Measurements from ENCODE around the gene NBPF15. TPM values are rescaled to one million over a fixed set of nuclear protein-coding genes. Genes with fewer than 3 reads are reported as not detected.
"Not testable (repeated sequence)": the region's sequence is repeated elsewhere in the genome, so short reads cannot be mapped to it uniquely, and the experiment has no call there.

Gene NBPF15
- 18.7 TPM for polyA plus RNA-seq (2013, experiment 1 of 2)
- polyA plus RNA-seq (2013, experiment 2 of 2): 18.2 TPM

- Histone ChIP-seq H3K9ac (ENCODE audit: low read depth, low read length, poor library complexity) (peak within 1 kb of the TSS; percentile 70), H3K4me3 (ENCODE audit: low read length in 2 of 2) (peak within 1 kb of the TSS; percentile 64 to 85), H2AFZ (ENCODE audit: low read length) (peak within 1 kb of the TSS; percentile 89), H3K18ac (ENCODE audit: low read length) (peak within 1 kb of the TSS; percentile 64), H3K4me2 (ENCODE audit: insufficient read depth, low read length, poor library complexity, severe bottlenecking) (peak within 1 kb of the TSS; percentile 33)
- not testable (repeated sequence) for H2BK5ac ChIP-seq (ENCODE audit: low read length); H3K4ac ChIP-seq (ENCODE audit: low read length); H4K91ac ChIP-seq (ENCODE audit: low read depth, low read length, poor library complexity); H3K36me3 ChIP-seq (replicated peaks in 1 of 2; ENCODE audit: control insufficient read depth in 2 of 2, insufficient read depth in 2 of 2, low read length in 2 of 2); H2BK15ac ChIP-seq (ENCODE audit: low read length); H3K14ac ChIP-seq (ENCODE audit: low read length); H3K27ac ChIP-seq (replicated peaks; ENCODE audit: low read length); H2BK120ac ChIP-seq (ENCODE audit: low read depth, low read length); H3K23ac ChIP-seq (ENCODE audit: low read depth, low read length, poor library complexity); H3K27me3 ChIP-seq (ENCODE audit: control insufficient read depth in 3 of 3, insufficient read depth in 3 of 3, low read depth in 1 of 3, low read length in 3 of 3); H3K4me1 ChIP-seq (ENCODE audit: control insufficient read depth in 2 of 2, insufficient read depth in 1 of 2, low read depth in 1 of 2, low read length in 2 of 2); H3K79me1 ChIP-seq (ENCODE audit: low read depth, low read length); H2BK12ac ChIP-seq (ENCODE audit: low read length); H2AK5ac ChIP-seq (ENCODE audit: low read depth, low read length); H3K9me3 ChIP-seq (replicated peaks in 1 of 2; ENCODE audit: control insufficient read depth in 2 of 2, insufficient read depth in 1 of 2, low read depth in 1 of 2, low read length in 2 of 2); H4K8ac ChIP-seq (ENCODE audit: low read depth, low read length)
- DNase-seq (ENCODE audit: low spot score): peak; percentile 48
- no CpG with 5 or more reads among the region's 71 CpGs for WGBS, 2 donors (ENCODE audit: extremely low coverage in 2 of 2, insufficient read length in 2 of 2, insufficient replicate concordance in 1 of 2)
Observed at GRCh38 chr1:144461136-144461759, at the start of gene NBPF15. Gene NBPF15, minus strand, starts transcription at chr1:144461669. Its CDS starts 21,666 bp downstream, at chr1:144440003.

- H3K4me3 ChIP-seq (ENCODE audit: low read length in 2 of 2); H2BK12ac ChIP-seq (ENCODE audit: low read length); H3K4me1 ChIP-seq (ENCODE audit: control insufficient read depth in 2 of 2, insufficient read depth in 1 of 2, low read depth in 1 of 2, low read length in 2 of 2); H2BK120ac ChIP-seq (ENCODE audit: low read depth, low read length); H2BK5ac ChIP-seq (ENCODE audit: low read length); H2AFZ ChIP-seq (ENCODE audit: low read length); H3K36me3 ChIP-seq (replicated peaks in 1 of 2; ENCODE audit: control insufficient read depth in 2 of 2, insufficient read depth in 2 of 2, low read length in 2 of 2); H3K9ac ChIP-seq (ENCODE audit: low read depth, low read length, poor library complexity); H3K18ac ChIP-seq (ENCODE audit: low read length); H3K4ac ChIP-seq (ENCODE audit: low read length); H3K27me3 ChIP-seq (ENCODE audit: control insufficient read depth in 3 of 3, insufficient read depth in 3 of 3, low read depth in 1 of 3, low read length in 3 of 3); H3K4me2 ChIP-seq (ENCODE audit: insufficient read depth, low read length, poor library complexity, severe bottlenecking); H3K27ac ChIP-seq (replicated peaks; ENCODE audit: low read length); H2AK5ac ChIP-seq (ENCODE audit: low read depth, low read length); H2BK15ac ChIP-seq (ENCODE audit: low read length); H4K8ac ChIP-seq (ENCODE audit: low read depth, low read length); H3K14ac ChIP-seq (ENCODE audit: low read length); H3K9me3 ChIP-seq (replicated peaks in 1 of 2; ENCODE audit: control insufficient read depth in 2 of 2, insufficient read depth in 1 of 2, low read depth in 1 of 2, low read length in 2 of 2); H3K23ac ChIP-seq (ENCODE audit: low read depth, low read length, poor library complexity); H4K91ac ChIP-seq (ENCODE audit: low read depth, low read length, poor library complexity); H3K79me1 ChIP-seq (ENCODE audit: low read depth, low read length); DNase-seq (ENCODE audit: low spot score): not testable (repeated sequence)
- no CpG with 5 or more reads among the region's 1 CpG for WGBS, 2 donors (ENCODE audit: extremely low coverage in 2 of 2, insufficient read length in 2 of 2, insufficient replicate concordance in 1 of 2)
Observed at GRCh38 chr1:144496429-144496828, 35.0 kb upstream of the NBPF15 start.

GRCh38 chr1:144494130-144494529 lies 32.7 kb upstream of the NBPF15 start:
- H3K4me3 ChIP-seq (ENCODE audit: low read length in 2 of 2); H4K91ac ChIP-seq (ENCODE audit: low read depth, low read length, poor library complexity); H2BK5ac ChIP-seq (ENCODE audit: low read length); H2AK5ac ChIP-seq (ENCODE audit: low read depth, low read length); H3K9me3 ChIP-seq (replicated peaks in 1 of 2; ENCODE audit: control insufficient read depth in 2 of 2, insufficient read depth in 1 of 2, low read depth in 1 of 2, low read length in 2 of 2); H3K27ac ChIP-seq (replicated peaks; ENCODE audit: low read length); H3K23ac ChIP-seq (ENCODE audit: low read depth, low read length, poor library complexity); H2BK12ac ChIP-seq (ENCODE audit: low read length); H3K18ac ChIP-seq (ENCODE audit: low read length); H2BK120ac ChIP-seq (ENCODE audit: low read depth, low read length); H3K36me3 ChIP-seq (replicated peaks in 1 of 2; ENCODE audit: control insufficient read depth in 2 of 2, insufficient read depth in 2 of 2, low read length in 2 of 2); H3K4me1 ChIP-seq (ENCODE audit: control insufficient read depth in 2 of 2, insufficient read depth in 1 of 2, low read depth in 1 of 2, low read length in 2 of 2); H3K79me1 ChIP-seq (ENCODE audit: low read depth, low read length); H3K4ac ChIP-seq (ENCODE audit: low read length); H3K27me3 ChIP-seq (ENCODE audit: control insufficient read depth in 3 of 3, insufficient read depth in 3 of 3, low read depth in 1 of 3, low read length in 3 of 3); H3K14ac ChIP-seq (ENCODE audit: low read length); H3K4me2 ChIP-seq (ENCODE audit: insufficient read depth, low read length, poor library complexity, severe bottlenecking); DNase-seq (ENCODE audit: low spot score); H4K8ac ChIP-seq (ENCODE audit: low read depth, low read length); H2BK15ac ChIP-seq (ENCODE audit: low read length); H3K9ac ChIP-seq (ENCODE audit: low read depth, low read length, poor library complexity); H2AFZ ChIP-seq (ENCODE audit: low read length): not testable (repeated sequence)
- no CpG with 5 or more reads among the region's 4 CpGs for WGBS, 2 donors (ENCODE audit: extremely low coverage in 2 of 2, insufficient read length in 2 of 2, insufficient replicate concordance in 1 of 2)

- H2BK120ac ChIP-seq (ENCODE audit: low read depth, low read length); H4K91ac ChIP-seq (ENCODE audit: low read depth, low read length, poor library complexity); H3K9ac ChIP-seq (ENCODE audit: low read depth, low read length, poor library complexity); H3K18ac ChIP-seq (ENCODE audit: low read length); H3K4me1 ChIP-seq (ENCODE audit: control insufficient read depth in 2 of 2, insufficient read depth in 1 of 2, low read depth in 1 of 2, low read length in 2 of 2); H3K9me3 ChIP-seq (replicated peaks in 1 of 2; ENCODE audit: control insufficient read depth in 2 of 2, insufficient read depth in 1 of 2, low read depth in 1 of 2, low read length in 2 of 2); H3K4me3 ChIP-seq (ENCODE audit: low read length in 2 of 2); H2BK12ac ChIP-seq (ENCODE audit: low read length); DNase-seq (ENCODE audit: low spot score); H3K36me3 ChIP-seq (replicated peaks in 1 of 2; ENCODE audit: control insufficient read depth in 2 of 2, insufficient read depth in 2 of 2, low read length in 2 of 2); H2AK5ac ChIP-seq (ENCODE audit: low read depth, low read length); H3K79me1 ChIP-seq (ENCODE audit: low read depth, low read length); H3K4ac ChIP-seq (ENCODE audit: low read length); H4K8ac ChIP-seq (ENCODE audit: low read depth, low read length); H3K27me3 ChIP-seq (ENCODE audit: control insufficient read depth in 3 of 3, insufficient read depth in 3 of 3, low read depth in 1 of 3, low read length in 3 of 3); H2BK5ac ChIP-seq (ENCODE audit: low read length); H3K14ac ChIP-seq (ENCODE audit: low read length); H2AFZ ChIP-seq (ENCODE audit: low read length); H2BK15ac ChIP-seq (ENCODE audit: low read length); H3K27ac ChIP-seq (replicated peaks; ENCODE audit: low read length); H3K23ac ChIP-seq (ENCODE audit: low read depth, low read length, poor library complexity): not testable (repeated sequence)
- peak overlapping the region; percentile 33 for H3K4me2 ChIP-seq (ENCODE audit: insufficient read depth, low read length, poor library complexity, severe bottlenecking)
- WGBS, 2 donors (ENCODE audit: extremely low coverage in 2 of 2, insufficient read length in 2 of 2, insufficient replicate concordance in 1 of 2): no CpG with 5 or more reads among the region's 18 CpGs
Observed at GRCh38 chr1:144490394-144490793, 28.9 kb upstream of the NBPF15 start.
